ENCODE measurements around the gene CCM2L. TPM values are rescaled to one million over a fixed set of nuclear protein-coding genes. Genes with fewer than 3 reads are reported as not detected.

Gene CCM2L
- total RNA-seq, 1 donor from 2014 or later: 8.6 TPM

DNA sequence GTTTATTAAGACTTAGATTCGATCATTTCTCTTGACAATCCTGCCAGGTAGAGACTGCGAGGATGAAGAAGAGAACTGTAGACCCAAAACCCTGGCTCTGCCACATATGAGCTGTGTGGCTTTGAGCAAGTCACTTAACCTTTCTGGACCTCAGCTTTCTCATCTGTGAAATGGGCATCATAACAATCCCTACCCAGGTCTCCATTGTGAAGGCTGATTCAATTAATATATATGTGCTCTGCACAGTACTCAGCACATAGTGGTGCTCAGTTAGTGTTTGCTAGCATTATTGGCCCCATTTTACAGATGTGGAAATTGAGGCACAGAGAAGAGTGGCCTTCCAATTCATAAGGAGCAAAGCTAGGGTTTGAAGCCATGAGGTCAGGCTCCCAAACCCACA is 34.4 kb upstream of the CCM2L start:
- TF ChIP-seq CTCF (IDR thresholded peaks at IDR 0.05) (no peak), POLR2AphosphoS5 (IDR thresholded peaks at IDR 0.05; ENCODE audit: insufficient read depth in 1 of 2, low read depth in 1 of 2) (no peak), POLR2A (IDR thresholded peaks at IDR 0.05) (no peak)
- Histone ChIP-seq H3K4me3 (no peak overlapping the region), H3K4me1 (no peaks in the 10 kb centered on the region), H3K36me3 (no peaks in the 10 kb centered on the region), H3K27me3 (no peaks in the 10 kb centered on the region), H3K9me3 (no peaks in the 10 kb centered on the region), H3K27ac (no peak overlapping the region)
- no peak for DNase-seq (ENCODE audit: extremely low spot score in 2 of 2)
- intact Hi-C loops (cut with DNase I): no loop called here

DNA sequence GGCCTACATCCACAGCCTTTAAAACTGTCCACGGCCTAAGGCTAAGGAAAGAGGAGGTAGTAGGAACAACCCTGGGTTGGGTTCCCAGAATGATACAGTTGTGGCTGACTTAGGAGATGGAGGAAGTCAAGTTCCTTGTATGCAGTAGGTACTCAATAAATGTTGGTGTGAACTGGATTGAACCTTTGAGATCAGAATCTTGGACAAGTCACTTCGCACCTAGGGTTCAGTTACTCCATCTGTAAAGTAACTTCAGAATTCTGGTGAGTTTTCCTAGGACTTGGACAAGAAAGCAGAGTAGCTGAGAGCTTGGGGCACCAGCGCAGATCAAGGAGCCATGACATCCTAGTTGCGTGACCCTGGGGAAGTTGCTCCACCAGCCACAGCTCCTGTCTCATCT is 33.2 kb upstream of the CCM2L start:
- Histone ChIP-seq H3K4me3 (no peak overlapping the region), H3K9me3 (no peaks in the 10 kb centered on the region), H3K4me1 (no peaks in the 10 kb centered on the region), H3K36me3 (no peaks in the 10 kb centered on the region), H3K27ac (no peak overlapping the region), H3K27me3 (no peaks in the 10 kb centered on the region)
- TF ChIP-seq POLR2A (IDR thresholded peaks at IDR 0.05): no peak
- no peak for TF ChIP-seq POLR2AphosphoS5 (IDR thresholded peaks at IDR 0.05; ENCODE audit: insufficient read depth in 1 of 2, low read depth in 1 of 2)
- no peak for TF ChIP-seq CTCF (IDR thresholded peaks at IDR 0.05)
- DNase-seq (ENCODE audit: extremely low spot score in 2 of 2): no peak
- intact Hi-C loops (cut with DNase I): no loop called here

DNA sequence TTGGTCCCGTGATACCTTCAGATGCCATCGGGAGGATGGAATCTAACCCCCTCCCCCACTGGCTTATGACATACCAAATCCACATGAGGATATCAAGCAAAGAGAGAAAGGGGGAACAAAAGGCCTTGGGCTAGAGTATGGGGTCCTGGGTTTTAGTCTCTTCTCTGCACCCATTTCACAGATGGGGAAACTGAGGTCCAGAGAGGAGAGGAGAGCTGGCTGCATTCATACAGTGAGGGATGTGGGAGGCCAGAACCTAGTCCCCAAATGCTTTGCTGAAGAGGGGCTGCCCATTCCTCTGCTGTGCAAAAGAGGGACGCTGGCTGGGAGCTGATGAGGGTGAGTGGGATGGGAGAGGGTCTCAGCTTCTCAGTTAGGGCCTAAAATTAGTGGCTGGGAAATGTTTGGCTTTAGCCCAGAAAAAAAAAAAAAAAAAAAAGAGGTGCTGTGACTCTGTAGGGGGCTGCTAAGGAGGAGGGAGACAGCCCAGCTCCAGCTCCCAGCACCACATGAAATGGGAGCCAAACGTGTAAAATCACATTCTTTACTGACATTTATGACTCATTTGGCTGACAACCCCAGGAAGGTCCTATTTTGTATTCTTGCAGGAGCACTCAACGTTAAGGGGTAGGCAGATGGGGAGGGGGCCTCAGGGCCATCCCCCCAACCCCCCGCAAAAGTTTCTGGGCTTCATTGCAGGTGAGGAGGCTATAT is 30.4 kb upstream of the CCM2L start:
- Histone ChIP-seq H3K4me1 (no peaks in the 10 kb centered on the region), H3K4me3 (no peak overlapping the region), H3K9me3 (no peaks in the 10 kb centered on the region), H3K27ac (no peak overlapping the region), H3K27me3 (no peaks in the 10 kb centered on the region), H3K36me3 (no peaks in the 10 kb centered on the region)
- intact Hi-C loops (cut with DNase I): no loop called here
- DNase-seq (ENCODE audit: extremely low spot score in 2 of 2): no peak
- TF ChIP-seq CTCF (IDR thresholded peaks at IDR 0.05): no peak
- TF ChIP-seq POLR2A (IDR thresholded peaks at IDR 0.05): no peak
- no peak for TF ChIP-seq POLR2AphosphoS5 (IDR thresholded peaks at IDR 0.05; ENCODE audit: insufficient read depth in 1 of 2, low read depth in 1 of 2)

DNA sequence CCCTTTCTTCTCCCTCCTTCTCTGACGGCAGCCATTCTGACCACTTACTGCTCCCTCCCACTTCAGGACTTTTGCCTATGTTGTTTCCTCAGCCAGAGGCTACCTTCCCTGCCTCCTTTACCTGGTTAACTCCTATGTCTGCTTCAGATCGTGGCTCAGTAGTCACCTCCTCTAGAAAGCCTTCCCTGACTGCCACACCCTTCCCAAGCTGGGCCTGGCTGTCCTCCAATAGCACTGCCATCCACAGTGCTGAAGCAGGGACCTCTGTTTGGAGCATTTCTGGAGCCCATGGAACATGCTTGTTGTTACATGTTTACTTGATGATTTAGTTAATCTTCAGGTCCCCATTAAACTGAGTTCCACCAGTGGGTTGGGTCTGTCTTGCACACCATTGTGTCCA is 28.5 kb upstream of the CCM2L start:
- Histone ChIP-seq H3K27ac (no peak overlapping the region), H3K9me3 (no peaks in the 10 kb centered on the region), H3K4me1 (no peaks in the 10 kb centered on the region), H3K27me3 (no peaks in the 10 kb centered on the region), H3K4me3 (no peak overlapping the region), H3K36me3 (no peaks in the 10 kb centered on the region)
- intact Hi-C loops (cut with DNase I): no loop called here
- TF ChIP-seq POLR2A (IDR thresholded peaks at IDR 0.05): no peak
- TF ChIP-seq POLR2AphosphoS5 (IDR thresholded peaks at IDR 0.05; ENCODE audit: insufficient read depth in 1 of 2, low read depth in 1 of 2): no peak
- no peak for TF ChIP-seq CTCF (IDR thresholded peaks at IDR 0.05)
- DNase-seq (ENCODE audit: extremely low spot score in 2 of 2): no peak

- no peak for DNase-seq (ENCODE audit: extremely low spot score in 2 of 2)
- H3K36me3 ChIP-seq: no peaks in the 10 kb centered on the region
- TF ChIP-seq POLR2A (IDR thresholded peaks at IDR 0.05) (no peak), POLR2AphosphoS5 (IDR thresholded peaks at IDR 0.05; ENCODE audit: insufficient read depth in 1 of 2, low read depth in 1 of 2) (no peak), CTCF (IDR thresholded peaks at IDR 0.05) (no peak)
- no peak overlapping the region for H3K27ac ChIP-seq
- H3K4me3 ChIP-seq: no peak overlapping the region
- H3K9me3 ChIP-seq: no peaks in the 10 kb centered on the region
- intact Hi-C loops (cut with DNase I): no loop called here
- no peaks in the 10 kb centered on the region for H3K4me1 ChIP-seq
- H3K27me3 ChIP-seq: no peaks in the 10 kb centered on the region
These were observed 25.2 kb upstream of the CCM2L start for GRCh38 chr20:31984981-31985471.
